HEK293 (cell line): ENCODE data around the gene NMNAT2.

ENCODE experiments used
- MEIS1 ChIP-seq: sonication (generic); formaldehyde crosslinking; IDR thresholded peaks from 2 replicates; pipeline ENCODE4 v1.8.1; 2022; ENCODE audit warnings: missing genetic modification reagents, mild to moderate bottlenecking, borderline replicate concordance
- MYNN ChIP-seq: fragments of 450-650 bp; formaldehyde crosslinking; IDR thresholded peaks from 2 replicates; pipeline ENCODE4 v1.5.1; 2016; ENCODE audit warnings: missing biosample characterization, missing genetic modification characterization, borderline replicate concordance
- PRDM1 ChIP-seq: fragments of 450-650 bp; formaldehyde crosslinking; IDR thresholded peaks from 2 replicates; pipeline ENCODE4; 2016; ENCODE audit warnings: missing biosample characterization, missing genetic modification characterization
- ZBTB7A ChIP-seq: fragments of 450-650 bp; formaldehyde crosslinking; IDR thresholded peaks from 2 replicates; pipeline ENCODE4 v1.5.1; 2016; ENCODE audit warnings: low read depth, missing biosample characterization, missing genetic modification characterization
- ZNF274 ChIP-seq, 2 experiments: fragments of 200-500 bp in 1 of 2; fragments of 450-650 bp in 1 of 2; sonication (Bioruptor generic) in 1 of 2; formaldehyde crosslinking in 1 of 2; IDR thresholded peaks; 2 replicates each; pipeline versions ENCODE4 v1.5.1 to v1.6.1; 2014 to 2016; ENCODE audit warnings: borderline replicate concordance in 1 of 2, inconsistent platforms in 1 of 2, low read length in 1 of 2, missing biosample characterization in 1 of 2, missing genetic modification characterization in 1 of 2
- ZNF596 ChIP-seq: fragments of 450-650 bp; IDR thresholded peaks from 2 replicates; pipeline ENCODE4 v1.5.0; 2018; ENCODE audit warnings: missing biosample characterization, mild to moderate bottlenecking, missing genetic modification characterization, moderate library complexity
- TF ChIP-seq, protein P1 (sequence below): fragments of 450-650 bp; formaldehyde crosslinking; IDR thresholded peaks from 2 replicates; pipeline ENCODE4 v1.5.1; 2016; ENCODE audit warnings: missing biosample characterization, missing genetic modification characterization
- TF ChIP-seq, protein P2 (sequence below): fragments of 450-650 bp; formaldehyde crosslinking; IDR thresholded peaks from 2 replicates; pipeline ENCODE4 v1.5.1; 2016; ENCODE audit warnings: missing biosample characterization, missing genetic modification characterization
- TF ChIP-seq, protein P3 (sequence below): fragments of 450-650 bp; formaldehyde crosslinking; IDR thresholded peaks from 2 replicates; pipeline ENCODE4 v1.5.1; 2016; ENCODE audit warnings: missing biosample characterization, missing genetic modification characterization, borderline replicate concordance
- TF ChIP-seq, protein P4 (sequence below): fragments of 450-650 bp; formaldehyde crosslinking; IDR thresholded peaks from 2 replicates; pipeline ENCODE4 v1.5.1; 2016; ENCODE audit warnings: missing biosample characterization, missing genetic modification characterization

DNA sequence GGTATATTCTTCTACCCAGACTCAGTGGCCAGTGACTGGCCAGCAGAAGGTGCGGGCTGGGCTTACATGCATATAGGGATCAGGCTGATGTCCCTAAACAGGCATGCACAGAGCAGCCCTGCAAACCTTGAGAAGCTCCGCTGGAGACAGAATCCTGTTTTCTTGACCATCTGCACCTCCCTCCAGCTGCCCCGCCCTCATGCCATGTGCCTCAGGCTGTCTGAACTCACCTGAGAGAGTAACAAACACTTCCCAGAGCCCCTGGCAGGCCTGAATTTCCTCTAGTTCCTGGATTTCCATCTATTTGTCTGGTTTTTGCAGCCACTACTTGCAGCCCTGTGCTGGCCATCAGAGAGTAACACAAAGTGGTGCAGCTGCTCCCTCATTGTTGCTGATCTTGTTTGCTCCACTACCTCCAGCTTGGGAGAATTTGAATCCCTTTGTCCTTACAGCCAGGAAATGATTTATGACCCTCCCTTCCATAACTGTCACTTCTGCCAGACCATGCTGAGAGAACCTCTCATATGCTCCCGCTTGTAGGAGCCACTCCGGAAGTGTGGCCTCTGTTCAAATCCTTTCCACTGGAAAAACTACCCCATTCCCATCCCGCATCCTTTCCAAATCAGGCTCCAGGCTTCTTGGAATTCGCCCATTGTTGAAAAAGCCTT lies 113.6 kb downstream of the NMNAT2 start:
- TF ChIP-seq, protein P1, sequence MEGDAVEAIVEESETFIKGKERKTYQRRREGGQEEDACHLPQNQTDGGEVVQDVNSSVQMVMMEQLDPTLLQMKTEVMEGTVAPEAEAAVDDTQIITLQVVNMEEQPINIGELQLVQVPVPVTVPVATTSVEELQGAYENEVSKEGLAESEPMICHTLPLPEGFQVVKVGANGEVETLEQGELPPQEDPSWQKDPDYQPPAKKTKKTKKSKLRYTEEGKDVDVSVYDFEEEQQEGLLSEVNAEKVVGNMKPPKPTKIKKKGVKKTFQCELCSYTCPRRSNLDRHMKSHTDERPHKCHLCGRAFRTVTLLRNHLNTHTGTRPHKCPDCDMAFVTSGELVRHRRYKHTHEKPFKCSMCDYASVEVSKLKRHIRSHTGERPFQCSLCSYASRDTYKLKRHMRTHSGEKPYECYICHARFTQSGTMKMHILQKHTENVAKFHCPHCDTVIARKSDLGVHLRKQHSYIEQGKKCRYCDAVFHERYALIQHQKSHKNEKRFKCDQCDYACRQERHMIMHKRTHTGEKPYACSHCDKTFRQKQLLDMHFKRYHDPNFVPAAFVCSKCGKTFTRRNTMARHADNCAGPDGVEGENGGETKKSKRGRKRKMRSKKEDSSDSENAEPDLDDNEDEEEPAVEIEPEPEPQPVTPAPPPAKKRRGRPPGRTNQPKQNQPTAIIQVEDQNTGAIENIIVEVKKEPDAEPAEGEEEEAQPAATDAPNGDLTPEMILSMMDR (tag by site-specific recombination) = no peak
- no peak for TF ChIP-seq ZBTB7A (tag by site-specific recombination)
- TF ChIP-seq ZNF596 (tag by site-specific recombination) = no peak
- no peak for TF ChIP-seq ZNF274 (IDR thresholded peaks at IDR 0.05; ENCODE audit: low read length)
- TF ChIP-seq ZNF274 (tag by site-specific recombination; IDR thresholded peaks at IDR 0.05; ENCODE audit: borderline replicate concordance) = no peak
- no peak for TF ChIP-seq MYNN
- no peak for TF ChIP-seq MEIS1 (CRISPR knock-in tag)
- TF ChIP-seq PRDM1 (tag by site-specific recombination) = no peak
- TF ChIP-seq, protein P2, sequence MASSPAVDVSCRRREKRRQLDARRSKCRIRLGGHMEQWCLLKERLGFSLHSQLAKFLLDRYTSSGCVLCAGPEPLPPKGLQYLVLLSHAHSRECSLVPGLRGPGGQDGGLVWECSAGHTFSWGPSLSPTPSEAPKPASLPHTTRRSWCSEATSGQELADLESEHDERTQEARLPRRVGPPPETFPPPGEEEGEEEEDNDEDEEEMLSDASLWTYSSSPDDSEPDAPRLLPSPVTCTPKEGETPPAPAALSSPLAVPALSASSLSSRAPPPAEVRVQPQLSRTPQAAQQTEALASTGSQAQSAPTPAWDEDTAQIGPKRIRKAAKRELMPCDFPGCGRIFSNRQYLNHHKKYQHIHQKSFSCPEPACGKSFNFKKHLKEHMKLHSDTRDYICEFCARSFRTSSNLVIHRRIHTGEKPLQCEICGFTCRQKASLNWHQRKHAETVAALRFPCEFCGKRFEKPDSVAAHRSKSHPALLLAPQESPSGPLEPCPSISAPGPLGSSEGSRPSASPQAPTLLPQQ (tag by site-specific recombination) = no peak
- TF ChIP-seq, protein P3, sequence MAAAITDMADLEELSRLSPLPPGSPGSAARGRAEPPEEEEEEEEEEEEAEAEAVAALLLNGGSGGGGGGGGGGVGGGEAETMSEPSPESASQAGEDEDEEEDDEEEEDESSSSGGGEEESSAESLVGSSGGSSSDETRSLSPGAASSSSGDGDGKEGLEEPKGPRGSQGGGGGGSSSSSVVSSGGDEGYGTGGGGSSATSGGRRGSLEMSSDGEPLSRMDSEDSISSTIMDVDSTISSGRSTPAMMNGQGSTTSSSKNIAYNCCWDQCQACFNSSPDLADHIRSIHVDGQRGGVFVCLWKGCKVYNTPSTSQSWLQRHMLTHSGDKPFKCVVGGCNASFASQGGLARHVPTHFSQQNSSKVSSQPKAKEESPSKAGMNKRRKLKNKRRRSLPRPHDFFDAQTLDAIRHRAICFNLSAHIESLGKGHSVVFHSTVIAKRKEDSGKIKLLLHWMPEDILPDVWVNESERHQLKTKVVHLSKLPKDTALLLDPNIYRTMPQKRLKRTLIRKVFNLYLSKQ (tag by site-specific recombination) = no peak
- TF ChIP-seq, protein P4, sequence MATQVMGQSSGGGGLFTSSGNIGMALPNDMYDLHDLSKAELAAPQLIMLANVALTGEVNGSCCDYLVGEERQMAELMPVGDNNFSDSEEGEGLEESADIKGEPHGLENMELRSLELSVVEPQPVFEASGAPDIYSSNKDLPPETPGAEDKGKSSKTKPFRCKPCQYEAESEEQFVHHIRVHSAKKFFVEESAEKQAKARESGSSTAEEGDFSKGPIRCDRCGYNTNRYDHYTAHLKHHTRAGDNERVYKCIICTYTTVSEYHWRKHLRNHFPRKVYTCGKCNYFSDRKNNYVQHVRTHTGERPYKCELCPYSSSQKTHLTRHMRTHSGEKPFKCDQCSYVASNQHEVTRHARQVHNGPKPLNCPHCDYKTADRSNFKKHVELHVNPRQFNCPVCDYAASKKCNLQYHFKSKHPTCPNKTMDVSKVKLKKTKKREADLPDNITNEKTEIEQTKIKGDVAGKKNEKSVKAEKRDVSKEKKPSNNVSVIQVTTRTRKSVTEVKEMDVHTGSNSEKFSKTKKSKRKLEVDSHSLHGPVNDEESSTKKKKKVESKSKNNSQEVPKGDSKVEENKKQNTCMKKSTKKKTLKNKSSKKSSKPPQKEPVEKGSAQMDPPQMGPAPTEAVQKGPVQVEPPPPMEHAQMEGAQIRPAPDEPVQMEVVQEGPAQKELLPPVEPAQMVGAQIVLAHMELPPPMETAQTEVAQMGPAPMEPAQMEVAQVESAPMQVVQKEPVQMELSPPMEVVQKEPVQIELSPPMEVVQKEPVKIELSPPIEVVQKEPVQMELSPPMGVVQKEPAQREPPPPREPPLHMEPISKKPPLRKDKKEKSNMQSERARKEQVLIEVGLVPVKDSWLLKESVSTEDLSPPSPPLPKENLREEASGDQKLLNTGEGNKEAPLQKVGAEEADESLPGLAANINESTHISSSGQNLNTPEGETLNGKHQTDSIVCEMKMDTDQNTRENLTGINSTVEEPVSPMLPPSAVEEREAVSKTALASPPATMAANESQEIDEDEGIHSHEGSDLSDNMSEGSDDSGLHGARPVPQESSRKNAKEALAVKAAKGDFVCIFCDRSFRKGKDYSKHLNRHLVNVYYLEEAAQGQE (tag by site-specific recombination) = no peak
